Measurements from ENCODE around the gene FGFRL1. TPM values are rescaled to one million over a fixed set of nuclear protein-coding genes. Genes with fewer than 3 reads are reported as not detected.
A peak's percentile ranks its signal among the peaks of the same experiment; 100 is the strongest.

The FGFRL1 gene
- total RNA-seq, 5 donors from 2014 or later (not counting 1 experiment from before 2014, with no cell fraction given) = 14.9 to 25.2 (median 23.7) TPM

GRCh38 chr4:1069394-1069793 is 58.0 kb downstream of the FGFRL1 start:
- Histone ChIP-seq H3K27me3 (replicated peaks in 1 of 2; ENCODE audit: control insufficient read depth in 2 of 2, extremely low read depth in 1 of 2, insufficient read depth in 2 of 2, low read length in 1 of 2) (peaks cover 2 to 22% of the 10 kb centered on the region in 2 experiments), H3K4me3 (ENCODE audit: control insufficient read depth in 1 of 2, extremely low read depth in 1 of 2, low read length in 1 of 2) (no peak overlapping the region), H3K4me1 (ENCODE audit: control insufficient read depth in 1 of 2, extremely low read depth in 1 of 2, insufficient read depth in 2 of 2, low read length in 2 of 2) (peaks cover 3 to 9% of the 10 kb centered on the region in 2 experiments), H3K9me3 (no peaks in the 10 kb centered on the region), H3K36me3 (ENCODE audit: control insufficient read depth in 2 of 2, extremely low read depth in 1 of 2, insufficient read depth in 1 of 2, low read length in 1 of 2) (no peaks in the 10 kb centered on the region), H3K27ac (ENCODE audit: low read length) (no peak overlapping the region)
- no peaks in the 10 kb centered on the region for H3K36me3 Mint-ChIP-seq
- DNase-seq = no peak
- peaks cover 29 to 43% of the 10 kb centered on the region in 2 donors for H3K27me3 Mint-ChIP-seq
- no peak overlapping the region for H3K27ac Mint-ChIP-seq
- ChIA-PET CTCF (no interaction called here), POLR2A (no interaction called here)
- H3K9me3 Mint-ChIP-seq = peaks cover 0 to 3% (median 0%) of the 10 kb centered on the region in 3 donors
- no peak overlapping the region for H3K4me3 Mint-ChIP-seq
- WGBS (ENCODE audit: insufficient coverage) = 90% methylated on average over 6 of the region's 7 CpGs
- no peak for ATAC-seq (replicated peaks in 1 of 4)
- peaks cover 12 to 14% (median 12%) of the 10 kb centered on the region in 3 donors for H3K4me1 Mint-ChIP-seq

GRCh38 chr4:1072830-1073446 is 61.5 kb downstream of the FGFRL1 start:
- DNase-seq (peak; percentile 12 to 70 (median 45)), ATAC-seq (replicated peaks in 1 of 4) (peak; percentile 89 to 99 (median 94))
- Mint-ChIP-seq H3K27ac (peak overlapping the region; percentile 7 to 23), H3K4me3 (no peak overlapping the region), H3K27me3 (peaks cover 19 to 29% of the 10 kb centered on the region in 2 donors), H3K4me1 (peaks cover 12 to 14% (median 12%) of the 10 kb centered on the region in 3 donors), H3K9me3 (no peaks in the 10 kb centered on the region), H3K36me3 (no peaks in the 10 kb centered on the region)
- Histone ChIP-seq H3K4me1 (ENCODE audit: control insufficient read depth in 1 of 2, extremely low read depth in 1 of 2, insufficient read depth in 2 of 2, low read length in 2 of 2) (peaks cover 3 to 9% of the 10 kb centered on the region in 2 experiments), H3K4me3 (ENCODE audit: control insufficient read depth in 1 of 2, extremely low read depth in 1 of 2, low read length in 1 of 2) (no peak overlapping the region), H3K9me3 (no peaks in the 10 kb centered on the region), H3K36me3 (ENCODE audit: control insufficient read depth in 2 of 2, extremely low read depth in 1 of 2, insufficient read depth in 1 of 2, low read length in 1 of 2) (no peaks in the 10 kb centered on the region), H3K27me3 (replicated peaks in 1 of 2; ENCODE audit: control insufficient read depth in 2 of 2, extremely low read depth in 1 of 2, insufficient read depth in 2 of 2, low read length in 1 of 2) (peaks cover 0 to 24% of the 10 kb centered on the region in 2 experiments), H3K27ac (ENCODE audit: low read length) (no peak overlapping the region)
- ChIA-PET CTCF (no interaction called here), POLR2A (no interaction called here)
- WGBS (ENCODE audit: insufficient coverage) = 19% methylated on average over 11 of the region's 11 CpGs

- ATAC-seq (replicated peaks in 1 of 4) (no peak), DNase-seq (no peak)
- Mint-ChIP-seq H3K27ac (peak overlapping the region in 1 of 2 donors; percentile 39), H3K27me3 (peaks cover 13 to 20% of the 10 kb centered on the region in 2 donors), H3K4me3 (no peak overlapping the region), H3K9me3 (no peaks in the 10 kb centered on the region), H3K36me3 (no peaks in the 10 kb centered on the region), H3K4me1 (peaks cover 12 to 14% (median 12%) of the 10 kb centered on the region in 3 donors)
- Histone ChIP-seq H3K36me3 (ENCODE audit: control insufficient read depth in 2 of 2, extremely low read depth in 1 of 2, insufficient read depth in 1 of 2, low read length in 1 of 2) (no peaks in the 10 kb centered on the region), H3K9me3 (no peaks in the 10 kb centered on the region), H3K27ac (ENCODE audit: low read length) (no peak overlapping the region), H3K4me1 (ENCODE audit: control insufficient read depth in 1 of 2, extremely low read depth in 1 of 2, insufficient read depth in 2 of 2, low read length in 2 of 2) (peaks cover 3 to 9% of the 10 kb centered on the region in 2 experiments), H3K4me3 (ENCODE audit: control insufficient read depth in 1 of 2, extremely low read depth in 1 of 2, low read length in 1 of 2) (no peak overlapping the region), H3K27me3 (replicated peaks in 1 of 2; ENCODE audit: control insufficient read depth in 2 of 2, extremely low read depth in 1 of 2, insufficient read depth in 2 of 2, low read length in 1 of 2) (peaks cover 0 to 31% of the 10 kb centered on the region in 2 experiments)
- 71% methylated on average over 9 of the region's 9 CpGs for WGBS (ENCODE audit: insufficient coverage)
- POLR2A ChIA-PET = no interaction called here
- CTCF ChIA-PET = no interaction called here
Measured at GRCh38 chr4:1074077-1074476, 62.7 kb downstream of the FGFRL1 start.

GRCh38 chr4:1075225-1075624 is 63.8 kb downstream of the FGFRL1 start:
- ATAC-seq (replicated peaks in 1 of 4) = no peak
- peaks cover 3 to 9% of the 10 kb centered on the region in 2 experiments for H3K4me1 ChIP-seq (ENCODE audit: control insufficient read depth in 1 of 2, extremely low read depth in 1 of 2, insufficient read depth in 2 of 2, low read length in 2 of 2)
- peaks cover 0 to 41% of the 10 kb centered on the region in 2 experiments for H3K27me3 ChIP-seq (replicated peaks in 1 of 2; ENCODE audit: control insufficient read depth in 2 of 2, extremely low read depth in 1 of 2, insufficient read depth in 2 of 2, low read length in 1 of 2)
- POLR2A ChIA-PET = no interaction called here
- H3K9me3 ChIP-seq = no peaks in the 10 kb centered on the region
- Mint-ChIP-seq H3K4me3 (no peak overlapping the region), H3K27ac (peak overlapping the region in 1 of 2 donors; percentile 18), H3K9me3 (no peaks in the 10 kb centered on the region), H3K36me3 (no peaks in the 10 kb centered on the region), H3K27me3 (peaks cover 8 to 20% of the 10 kb centered on the region in 2 donors), H3K4me1 (peaks cover 12 to 14% (median 12%) of the 10 kb centered on the region in 3 donors)
- no peak overlapping the region for H3K4me3 ChIP-seq (ENCODE audit: control insufficient read depth in 1 of 2, extremely low read depth in 1 of 2, low read length in 1 of 2)
- no peak overlapping the region for H3K27ac ChIP-seq (ENCODE audit: low read length)
- WGBS (ENCODE audit: insufficient coverage) = 80% methylated on average over 4 of the region's 7 CpGs
- no peak for DNase-seq
- H3K36me3 ChIP-seq (ENCODE audit: control insufficient read depth in 2 of 2, extremely low read depth in 1 of 2, insufficient read depth in 1 of 2, low read length in 1 of 2) = no peaks in the 10 kb centered on the region
- CTCF ChIA-PET = no interaction called here

GRCh38 chr4:1075809-1076699 is 64.6 kb downstream of the FGFRL1 start:
- Histone ChIP-seq H3K36me3 (ENCODE audit: control insufficient read depth in 2 of 2, extremely low read depth in 1 of 2, insufficient read depth in 1 of 2, low read length in 1 of 2) (no peaks in the 10 kb centered on the region), H3K4me1 (ENCODE audit: control insufficient read depth in 1 of 2, extremely low read depth in 1 of 2, insufficient read depth in 2 of 2, low read length in 2 of 2) (peaks cover 3 to 9% of the 10 kb centered on the region in 2 experiments), H3K27me3 (replicated peaks in 1 of 2; ENCODE audit: control insufficient read depth in 2 of 2, extremely low read depth in 1 of 2, insufficient read depth in 2 of 2, low read length in 1 of 2) (peaks cover 0 to 46% of the 10 kb centered on the region in 2 experiments), H3K27ac (ENCODE audit: low read length) (no peak overlapping the region), H3K4me3 (ENCODE audit: control insufficient read depth in 1 of 2, extremely low read depth in 1 of 2, low read length in 1 of 2) (no peak overlapping the region), H3K9me3 (no peaks in the 10 kb centered on the region)
- ChIA-PET POLR2A (no interaction called here), CTCF (no interaction called here)
- H3K9me3 Mint-ChIP-seq = no peaks in the 10 kb centered on the region
- H3K4me1 Mint-ChIP-seq = peaks cover 12 to 14% (median 12%) of the 10 kb centered on the region in 3 donors
- peaks cover 13 to 24% of the 10 kb centered on the region in 2 donors for H3K27me3 Mint-ChIP-seq
- DNase-seq (no peak), ATAC-seq (replicated peaks in 1 of 4) (no peak)
- no peak overlapping the region for H3K27ac Mint-ChIP-seq
- H3K36me3 Mint-ChIP-seq = no peaks in the 10 kb centered on the region
- 71% methylated on average over 6 of the region's 11 CpGs for WGBS (ENCODE audit: insufficient coverage)
- H3K4me3 Mint-ChIP-seq = no peak overlapping the region
